Measurements from ENCODE around the gene DOHH.
A peak's percentile ranks its signal among the peaks of the same experiment; 100 is the strongest.

The DOHH gene, protein sequence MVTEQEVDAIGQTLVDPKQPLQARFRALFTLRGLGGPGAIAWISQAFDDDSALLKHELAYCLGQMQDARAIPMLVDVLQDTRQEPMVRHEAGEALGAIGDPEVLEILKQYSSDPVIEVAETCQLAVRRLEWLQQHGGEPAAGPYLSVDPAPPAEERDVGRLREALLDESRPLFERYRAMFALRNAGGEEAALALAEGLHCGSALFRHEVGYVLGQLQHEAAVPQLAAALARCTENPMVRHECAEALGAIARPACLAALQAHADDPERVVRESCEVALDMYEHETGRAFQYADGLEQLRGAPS

DNA sequence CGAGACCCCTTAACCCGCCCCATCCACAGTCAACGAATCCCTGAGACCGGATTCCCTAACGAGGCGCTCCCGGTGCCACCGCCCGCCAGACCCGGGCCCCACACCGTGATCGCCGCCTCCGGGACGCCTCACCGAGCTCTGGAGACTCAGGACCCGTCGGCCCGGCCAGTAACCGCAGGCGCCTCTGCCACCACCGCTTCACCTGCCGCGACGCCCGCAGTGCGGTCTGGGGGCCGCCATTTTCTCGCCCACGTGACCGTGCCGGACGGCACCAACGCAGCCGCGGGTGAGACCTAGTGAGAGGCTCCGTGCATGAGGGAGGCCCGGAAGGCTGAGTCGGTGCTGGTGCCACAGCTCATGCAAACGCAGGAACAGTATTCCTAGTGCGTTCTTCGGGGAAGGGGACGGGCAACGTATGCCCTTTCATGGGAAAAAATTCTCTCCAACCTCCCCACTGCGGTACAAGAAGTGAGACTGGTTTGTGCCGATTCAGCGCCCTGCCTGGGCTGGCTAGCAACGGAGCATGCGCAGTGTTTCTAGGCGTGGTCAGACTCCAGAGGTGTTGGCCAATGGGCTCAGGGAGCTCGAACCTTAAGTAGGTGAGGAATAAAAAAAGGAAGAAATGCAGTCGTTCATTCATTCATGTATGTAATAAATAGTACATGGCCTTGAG is at the start of gene DOHH:
Gene DOHH (minus strand): TSS at position 246 of the 673 bp plus-strand sequence. CDS start 3,860 bp downstream, outside the sequence.
- TF ChIP-seq, protein P1, sequence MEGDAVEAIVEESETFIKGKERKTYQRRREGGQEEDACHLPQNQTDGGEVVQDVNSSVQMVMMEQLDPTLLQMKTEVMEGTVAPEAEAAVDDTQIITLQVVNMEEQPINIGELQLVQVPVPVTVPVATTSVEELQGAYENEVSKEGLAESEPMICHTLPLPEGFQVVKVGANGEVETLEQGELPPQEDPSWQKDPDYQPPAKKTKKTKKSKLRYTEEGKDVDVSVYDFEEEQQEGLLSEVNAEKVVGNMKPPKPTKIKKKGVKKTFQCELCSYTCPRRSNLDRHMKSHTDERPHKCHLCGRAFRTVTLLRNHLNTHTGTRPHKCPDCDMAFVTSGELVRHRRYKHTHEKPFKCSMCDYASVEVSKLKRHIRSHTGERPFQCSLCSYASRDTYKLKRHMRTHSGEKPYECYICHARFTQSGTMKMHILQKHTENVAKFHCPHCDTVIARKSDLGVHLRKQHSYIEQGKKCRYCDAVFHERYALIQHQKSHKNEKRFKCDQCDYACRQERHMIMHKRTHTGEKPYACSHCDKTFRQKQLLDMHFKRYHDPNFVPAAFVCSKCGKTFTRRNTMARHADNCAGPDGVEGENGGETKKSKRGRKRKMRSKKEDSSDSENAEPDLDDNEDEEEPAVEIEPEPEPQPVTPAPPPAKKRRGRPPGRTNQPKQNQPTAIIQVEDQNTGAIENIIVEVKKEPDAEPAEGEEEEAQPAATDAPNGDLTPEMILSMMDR (conservative IDR thresholded peaks at IDR 0.05), result no peak
- TF ChIP-seq ZFX (IDR thresholded peaks at IDR 0.05), result peak; percentile 52; the same call in 1 of the 2 replicates
- peak within 1 kb of the TSS; percentile 95 for H3K27ac ChIP-seq

DNA sequence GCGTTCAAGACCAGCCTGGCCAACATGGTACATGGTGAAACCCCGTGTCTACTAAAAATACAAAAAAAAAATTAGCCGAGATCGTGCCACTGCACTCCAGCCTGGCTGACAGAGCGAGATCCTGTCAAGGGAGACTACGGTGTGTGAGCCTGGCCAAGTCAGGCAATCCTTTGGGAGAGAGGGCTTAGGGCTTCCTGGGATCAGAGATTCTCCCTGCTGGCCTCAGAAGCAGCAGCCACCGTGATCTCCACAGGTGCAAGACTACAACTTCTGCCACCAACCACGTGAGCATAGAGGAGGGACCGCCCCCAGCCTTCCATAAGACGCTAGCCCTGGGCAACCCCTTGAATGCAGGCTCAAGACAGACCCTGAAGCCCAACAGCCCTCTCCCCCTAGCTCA is 49.3 kb upstream of the DOHH start:
- TF ChIP-seq, protein P1 (conservative IDR thresholded peaks at IDR 0.05), result no peak
- no peak for TF ChIP-seq ZFX (IDR thresholded peaks at IDR 0.05)
- no peak overlapping the region for H3K27ac ChIP-seq

DNA sequence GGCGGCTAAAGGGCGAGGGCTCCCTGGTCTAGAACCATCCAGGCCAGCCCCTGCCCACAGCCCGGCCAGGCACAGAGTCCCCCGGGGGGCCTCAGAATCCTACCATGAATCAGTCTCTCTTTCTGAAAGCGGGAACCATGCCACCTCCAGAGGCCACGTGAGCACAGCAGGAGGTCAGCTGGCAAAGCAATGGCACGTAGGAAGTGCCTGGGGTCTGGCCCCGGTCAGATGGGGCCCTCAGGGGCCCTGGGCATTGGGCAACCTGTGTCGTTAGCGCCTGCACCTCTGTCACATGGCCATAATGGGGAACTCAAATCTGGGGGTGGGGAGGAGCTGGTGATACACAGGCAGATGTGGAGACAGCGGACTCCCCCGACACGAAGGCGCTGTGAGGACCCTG is 48.1 kb upstream of the DOHH start:
- no peak overlapping the region for H3K27ac ChIP-seq
- no peak for TF ChIP-seq ZFX (IDR thresholded peaks at IDR 0.05)
- TF ChIP-seq, protein P1 (conservative IDR thresholded peaks at IDR 0.05), result no peak

DNA sequence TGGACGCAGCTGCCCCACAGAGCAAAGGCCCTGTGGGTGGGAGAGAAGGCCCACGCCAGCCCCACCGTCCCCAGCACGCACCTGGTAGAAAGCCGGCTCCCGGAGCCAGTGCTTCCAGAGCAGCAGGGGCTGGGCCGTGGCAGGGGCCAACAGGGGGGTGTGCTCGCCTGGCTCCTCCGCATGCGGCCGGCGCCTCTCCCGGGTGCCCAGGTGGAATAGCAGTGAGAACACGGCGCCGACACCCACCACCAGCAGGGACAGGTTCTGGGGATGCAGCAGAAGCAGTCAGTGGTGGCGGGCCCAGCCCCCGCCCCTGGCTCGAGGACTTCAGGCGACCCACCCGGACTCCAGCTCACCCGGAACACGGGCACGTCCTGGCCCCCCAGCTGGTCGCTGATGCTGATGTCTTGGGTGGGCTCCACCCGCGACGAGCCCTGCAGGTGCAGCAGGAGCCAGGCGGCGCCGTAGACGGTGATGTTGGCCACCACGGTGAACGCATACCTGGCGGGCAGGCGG is 47.4 kb upstream of the DOHH start:
- H3K27ac ChIP-seq, result no peak overlapping the region
- TF ChIP-seq, protein P1 (conservative IDR thresholded peaks at IDR 0.05), result peak; percentile 64
- TF ChIP-seq ZFX (IDR thresholded peaks at IDR 0.05), result no peak

DNA sequence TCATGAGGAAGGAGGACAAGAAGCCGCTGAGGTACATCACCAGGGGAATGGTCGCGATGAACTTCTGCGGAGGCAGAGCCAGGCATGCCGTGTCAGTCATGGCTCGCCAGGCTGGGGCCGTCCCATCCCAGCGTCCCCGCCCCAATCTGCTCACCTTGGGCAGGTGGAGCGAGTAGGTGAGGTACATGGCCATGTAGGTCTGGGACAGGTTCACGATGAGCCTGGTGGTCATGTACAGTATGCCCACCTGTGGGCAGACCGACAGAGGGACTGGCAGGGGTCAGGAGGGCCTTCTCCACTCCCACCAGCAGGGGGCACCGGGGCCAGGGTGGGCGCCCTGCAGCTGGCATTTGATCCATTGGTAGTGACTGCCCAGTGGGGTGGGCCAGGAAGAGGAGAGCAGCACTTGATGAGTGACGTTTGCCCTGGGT is 46.8 kb upstream of the DOHH start:
- no peak for TF ChIP-seq ZFX (IDR thresholded peaks at IDR 0.05)
- TF ChIP-seq, protein P1 (conservative IDR thresholded peaks at IDR 0.05), result peak; percentile 85
- no peak overlapping the region for H3K27ac ChIP-seq

DNA sequence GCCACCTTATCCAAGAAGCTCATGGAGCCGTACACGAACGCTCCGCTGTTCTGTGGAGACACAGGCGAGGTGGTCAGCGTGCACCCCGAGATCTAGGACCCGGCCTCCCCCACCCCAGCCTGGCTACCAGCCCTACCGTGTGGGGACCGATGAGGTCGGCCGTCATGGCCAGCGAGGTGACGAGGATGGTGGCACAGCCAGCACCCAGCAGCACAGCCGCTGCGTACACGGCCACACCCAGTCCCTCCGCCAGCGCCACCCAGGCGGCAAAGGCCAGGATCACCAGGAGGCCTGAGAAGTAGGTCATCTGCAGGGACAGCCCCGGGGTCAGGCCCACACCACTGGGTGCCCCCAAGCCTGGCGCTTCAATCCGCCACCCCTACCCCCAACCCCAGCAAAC is 45.6 kb upstream of the DOHH start:
- TF ChIP-seq ZFX (IDR thresholded peaks at IDR 0.05), result no peak
- TF ChIP-seq, protein P1 (conservative IDR thresholded peaks at IDR 0.05), result no peak
- H3K27ac ChIP-seq, result no peak overlapping the region

DNA sequence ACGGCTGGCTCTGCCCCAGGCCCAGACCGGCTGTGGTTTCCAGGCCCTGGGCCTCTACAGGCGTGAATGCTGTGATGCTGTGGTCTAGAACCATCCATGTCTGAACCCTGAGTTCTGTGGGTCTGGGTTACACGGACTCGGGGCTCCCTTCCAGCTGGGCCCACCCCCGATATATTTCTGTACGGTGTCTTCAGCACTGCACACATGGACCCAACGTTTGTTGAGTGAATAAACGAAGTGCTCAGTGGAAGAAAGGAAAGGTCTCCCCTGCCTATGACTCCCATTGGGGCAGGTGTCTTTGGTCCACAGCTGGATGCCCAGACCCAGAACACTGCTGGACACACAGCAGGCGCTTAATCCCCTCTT is 45.2 kb upstream of the DOHH start:
- TF ChIP-seq, protein P1 (conservative IDR thresholded peaks at IDR 0.05), result no peak
- no peak for TF ChIP-seq ZFX (IDR thresholded peaks at IDR 0.05)
- H3K27ac ChIP-seq, result no peak overlapping the region

Data from C4-2B (cell line).